PC-9 (cell line): ENCODE measurements around the gene LTBP3. TPM values are rescaled to one million over a fixed set of nuclear protein-coding genes. Genes with fewer than 3 reads are reported as not detected.

Experiments used
- BruUV-seq: library from RNA; stranded (reverse); fragments of 400-500 nt; replicated peaks from 2 replicates; lab custom pipeline; 2021; lab: Mats Ljungman, UMichigan
- CTCF ChIA-PET: fragments of 300-600 bp; sonication (Branson Sonifier 250); formaldehyde crosslinking; loops from one replicate; lab custom pipeline; 2022; ENCODE audit warnings: antibody characterized with exemption; lab: Charles Lee
- POLR2A ChIA-PET: fragments of 300-600 bp; sonication (Branson Sonifier 250); formaldehyde crosslinking; loops from one replicate; lab custom pipeline; 2022; ENCODE audit warnings: antibody characterized with exemption; ENCODE audit not compliant: unreplicated experiment; lab: Charles Lee
- DNase-seq, 2 experiments: peaks; one replicate each; pipeline versions ENCODE4 v3.0.0 to v3.0.0-alpha.2; 2015 to 2022; ENCODE audit warnings: mixed read lengths in 1 of 2
- H2AFZ ChIP-seq: fragments of 200-600 bp; sonication (generic); 2 replicates; pipeline ENCODE4 v1.8.1; 2017; ENCODE audit warnings: antibody characterized with exemption
- H3F3A ChIP-seq: fragments of 200-600 bp; sonication (generic); 2 replicates; pipeline ENCODE4 v1.8.1; 2017; ENCODE audit warnings: antibody characterized with exemption, mild to moderate bottlenecking, low read depth; ENCODE audit not compliant: insufficient read depth
- H3K27ac ChIP-seq: fragments of 200-600 bp; sonication (generic); 2 replicates; pipeline ENCODE4 v1.6.1; 2016; ENCODE audit warnings: mixed run types
- H3K27me3 ChIP-seq: fragments of 200-600 bp; sonication (generic); 2 replicates; pipeline ENCODE4 v1.6.1; 2016; ENCODE audit warnings: low read depth, mixed run types; ENCODE audit not compliant: insufficient read depth
- H3K36me3 ChIP-seq: fragments of 200-600 bp; sonication (generic); 2 replicates; pipeline ENCODE4 v1.6.1; 2016; ENCODE audit warnings: low read depth, mixed run types
- H3K4me1 ChIP-seq: fragments of 200-600 bp; sonication (generic); replicated peaks from 2 replicates; pipeline ENCODE4 v1.6.1; 2016; ENCODE audit warnings: mixed run types; ENCODE audit not compliant: insufficient read depth
- H3K4me2 ChIP-seq: fragments of 200-600 bp; sonication (generic); 2 replicates; pipeline ENCODE4 v1.6.1; 2017; ENCODE audit warnings: mixed run types
- H3K4me3 ChIP-seq: fragments of 200-600 bp; sonication (generic); 2 replicates; pipeline ENCODE4 v1.6.1; 2016; ENCODE audit warnings: mixed run types
- H3K79me2 ChIP-seq: fragments of 200-600 bp; sonication (generic); 2 replicates; pipeline ENCODE4 v1.6.1; 2017; ENCODE audit warnings: low read depth, mixed run types
- H3K9me2 ChIP-seq: fragments of 200-600 bp; sonication (generic); 2 replicates; pipeline ENCODE4 v1.8.1; 2017; ENCODE audit warnings: mild to moderate bottlenecking; ENCODE audit not compliant: insufficient read depth
- H3K9me3 ChIP-seq: fragments of 200-600 bp; sonication (generic); 2 replicates; pipeline ENCODE4 v1.8.1; 2016; ENCODE audit warnings: low read depth; ENCODE audit not compliant: insufficient read depth
- H4K20me1 ChIP-seq: fragments of 200-600 bp; sonication (generic); 2 replicates; pipeline ENCODE4 v1.8.1; 2017; ENCODE audit not compliant: insufficient read depth
- EZH2 ChIP-seq: fragments of 200-600 bp; sonication (generic); IDR thresholded peaks from 2 replicates; pipeline ENCODE4 v1.8.0; 2017; ENCODE audit warnings: antibody characterized with exemption, low read depth
- intact Hi-C: fragments of 100-400 bp; cut with micrococcal nuclease; formaldehyde crosslinking; loops from one replicate; pipeline ENCODE4 v1.10.0; 2022; ENCODE audit not compliant: unreplicated experiment
- total RNA-seq: library from RNA; stranded (reverse); gene quantifications from 2 replicates; pipeline ENCODE4 v1.2.3, GENCODE V29; 2021
- TF ChIP-seq, protein P1 (sequence below): fragments of 200-600 bp; sonication (generic); conservative IDR thresholded peaks from 2 replicates; pipeline ENCODE4 v1.6.1; 2017; ENCODE audit warnings: mixed run types, antibody characterized with exemption, mild to moderate bottlenecking, moderate library complexity

LTBP3 gene
- total RNA-seq, 1 experiment from 2014 or later, result 455 TPM

DNA sequence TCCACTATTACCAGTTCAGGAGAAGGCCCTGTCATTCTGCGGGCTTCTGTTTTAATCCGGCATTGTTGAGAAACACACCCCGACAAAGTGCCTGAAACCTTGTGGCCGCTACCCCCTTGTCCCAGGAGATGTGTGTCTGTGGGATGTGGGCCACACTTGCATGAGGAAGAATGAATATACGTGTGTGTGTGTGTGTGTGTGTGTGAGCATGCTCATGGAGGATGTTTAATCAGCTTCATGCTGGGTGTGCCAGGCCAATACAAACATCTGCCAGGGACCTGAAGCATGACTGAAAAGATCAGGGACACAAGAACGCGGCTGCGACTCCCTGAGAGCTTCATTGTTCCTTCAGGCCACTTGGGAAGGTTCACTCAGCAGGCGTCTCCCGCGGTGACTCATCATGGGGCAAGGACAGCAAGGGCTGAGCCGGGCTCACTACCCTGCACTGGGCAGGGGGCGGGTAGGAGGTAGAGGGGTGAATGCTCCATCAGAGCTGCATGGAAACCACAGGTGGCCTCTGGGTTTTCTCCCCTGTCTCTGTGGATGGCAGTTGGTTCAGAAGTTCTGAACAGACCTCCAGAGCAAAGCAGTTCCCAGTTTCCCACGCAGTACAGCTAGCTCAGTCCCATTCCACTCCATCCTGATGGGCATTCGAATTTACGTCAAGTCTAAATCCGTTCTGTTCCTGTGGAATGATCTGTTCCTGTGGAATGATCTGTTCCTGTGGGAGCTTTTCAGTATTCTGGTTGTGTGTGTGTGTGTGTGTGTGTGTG, 66.4 kb downstream of the LTBP3 start:
- TSS peak; percentile 17 for BruUV-seq
- TF ChIP-seq EZH2, result no peak
- TF ChIP-seq, protein P1, sequence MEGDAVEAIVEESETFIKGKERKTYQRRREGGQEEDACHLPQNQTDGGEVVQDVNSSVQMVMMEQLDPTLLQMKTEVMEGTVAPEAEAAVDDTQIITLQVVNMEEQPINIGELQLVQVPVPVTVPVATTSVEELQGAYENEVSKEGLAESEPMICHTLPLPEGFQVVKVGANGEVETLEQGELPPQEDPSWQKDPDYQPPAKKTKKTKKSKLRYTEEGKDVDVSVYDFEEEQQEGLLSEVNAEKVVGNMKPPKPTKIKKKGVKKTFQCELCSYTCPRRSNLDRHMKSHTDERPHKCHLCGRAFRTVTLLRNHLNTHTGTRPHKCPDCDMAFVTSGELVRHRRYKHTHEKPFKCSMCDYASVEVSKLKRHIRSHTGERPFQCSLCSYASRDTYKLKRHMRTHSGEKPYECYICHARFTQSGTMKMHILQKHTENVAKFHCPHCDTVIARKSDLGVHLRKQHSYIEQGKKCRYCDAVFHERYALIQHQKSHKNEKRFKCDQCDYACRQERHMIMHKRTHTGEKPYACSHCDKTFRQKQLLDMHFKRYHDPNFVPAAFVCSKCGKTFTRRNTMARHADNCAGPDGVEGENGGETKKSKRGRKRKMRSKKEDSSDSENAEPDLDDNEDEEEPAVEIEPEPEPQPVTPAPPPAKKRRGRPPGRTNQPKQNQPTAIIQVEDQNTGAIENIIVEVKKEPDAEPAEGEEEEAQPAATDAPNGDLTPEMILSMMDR, result no peak

DNA sequence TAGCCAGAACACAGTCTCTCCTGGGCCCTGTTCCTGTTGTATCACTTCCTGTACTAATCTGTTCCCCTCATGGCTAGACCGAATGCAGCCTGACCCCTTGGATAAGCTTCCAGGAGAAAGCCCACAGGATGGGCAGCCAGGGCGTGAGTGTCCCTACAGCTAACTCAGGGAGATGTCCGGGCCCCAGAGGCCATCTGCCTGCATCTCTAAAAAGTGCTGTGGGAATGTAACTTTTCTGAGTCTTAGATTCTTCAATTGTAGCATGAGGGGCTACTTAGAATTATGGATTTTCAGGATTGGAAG, 67.0 kb downstream of the LTBP3 start:
- Histone ChIP-seq H3K27me3 (no peaks in the 10 kb centered on the region), H3K79me2 (no peaks in the 10 kb centered on the region), H3K9me2 (no peaks in the 10 kb centered on the region), H3K4me3 (no peak overlapping the region), H3K4me1 (peaks cover 86% of the 10 kb centered on the region), H3K36me3 (no peaks in the 10 kb centered on the region), H3K27ac (peak overlapping the region; percentile 88), H3K9me3 (no peaks in the 10 kb centered on the region), H2AFZ (no peak overlapping the region), H3F3A (peaks cover 68% of the 10 kb centered on the region), H3K4me2 (peak overlapping the region; percentile 70), H4K20me1 (no peaks in the 10 kb centered on the region)
- TF ChIP-seq, protein P1, result no peak
- TF ChIP-seq EZH2, result no peak
- CTCF ChIA-PET, result interaction anchor here (1.2 to 4.4 kb wide), 2 partner anchors 13 to 19 kb away, joined by 9 to 18 read pairs; no protein-coding TSS in a partner anchor
- POLR2A ChIA-PET, result interaction anchor here (0.6 to 3.6 kb wide), 8 partner anchors 11 to 71 kb away, joined by 3 to 41 read pairs (median 10); partner anchors contain the start of gene NEAT1
- intact Hi-C loops, result loop anchor here (10.0 kb wide), 1 partner anchor 294 kb away; the partner anchor contains the start of genes AP5B1 and OVOL1
- no peak for DNase-seq
- no TSS peak for BruUV-seq

More for the DNA sequence above, 66.4 kb downstream of the LTBP3 start:
- peaks cover 70% of the 10 kb centered on the region for H3F3A ChIP-seq
- no peak overlapping the region for H2AFZ ChIP-seq
- H3K79me2 ChIP-seq, result peaks cover 3% of the 10 kb centered on the region; the same call in 1 of the 2 replicates
- no peaks in the 10 kb centered on the region for H3K27me3 ChIP-seq
- H3K27ac ChIP-seq, result peak overlapping the region; percentile 88
- no peaks in the 10 kb centered on the region for H3K9me2 ChIP-seq
- ChIA-PET POLR2A (interaction anchor here (0.5 to 3.6 kb wide), 17 partner anchors 9 to 916 kb away, joined by 3 to 41 read pairs (median 7); partner anchors contain the start of genes FAM89B and NEAT1), CTCF (interaction anchor here (0.6 to 4.4 kb wide), 4 partner anchors 14 to 216 kb away, joined by 3 to 18 read pairs (median 7); no protein-coding TSS in a partner anchor)
- H4K20me1 ChIP-seq, result no peaks in the 10 kb centered on the region
- peak; percentile 93 to 97 for DNase-seq
- H3K36me3 ChIP-seq, result no peaks in the 10 kb centered on the region
- H3K9me3 ChIP-seq, result no peaks in the 10 kb centered on the region
- H3K4me3 ChIP-seq, result no peak overlapping the region
- intact Hi-C loops, result loop anchor here (10.0 kb wide), 1 partner anchor 293 kb away; the partner anchor contains the start of genes AP5B1 and OVOL1
- H3K4me1 ChIP-seq, result peaks cover 86% of the 10 kb centered on the region
- peak overlapping the region; percentile 70 for H3K4me2 ChIP-seq

DNA sequence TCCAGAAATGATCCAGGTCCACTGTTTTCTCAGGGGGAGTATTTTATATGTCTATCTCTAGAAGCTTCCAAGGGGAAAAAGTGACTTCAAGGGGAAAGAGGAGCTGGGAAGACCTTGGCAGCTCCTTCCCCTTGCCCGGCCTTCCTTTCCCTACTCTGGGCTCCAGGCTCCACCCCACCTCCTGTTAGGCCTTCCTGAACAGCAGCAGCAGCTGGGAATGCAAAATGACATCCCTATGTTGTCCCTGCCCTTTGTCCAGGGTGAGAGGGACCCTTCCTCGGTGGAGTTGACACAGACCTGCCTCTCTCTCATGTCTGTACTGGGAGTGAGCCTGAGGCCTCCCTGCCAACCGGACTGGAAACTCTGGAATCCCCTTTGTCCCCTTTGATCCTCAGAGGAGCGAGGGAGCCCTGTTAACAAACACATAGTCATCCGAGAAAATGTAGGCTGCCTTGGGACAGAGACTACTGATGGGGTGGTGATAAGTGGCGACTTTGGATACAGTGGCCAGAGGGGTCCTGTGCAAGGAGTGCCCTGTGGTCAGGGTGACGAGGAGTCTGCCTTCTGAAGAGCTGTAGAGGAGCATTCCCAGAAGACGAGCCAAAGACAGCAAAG, 68.3 kb downstream of the LTBP3 start:
- no peaks in the 10 kb centered on the region for H4K20me1 ChIP-seq
- CTCF ChIA-PET, result interaction anchor here (0.8 to 4.4 kb wide), 4 partner anchors 12 to 18 kb away, joined by 3 to 18 read pairs (median 6); no protein-coding TSS in a partner anchor
- TF ChIP-seq, protein P1, result no peak
- H3K9me2 ChIP-seq, result no peaks in the 10 kb centered on the region
- peak overlapping the region; percentile 70 for H3K4me2 ChIP-seq
- H2AFZ ChIP-seq, result no peak overlapping the region
- no peak for DNase-seq
- POLR2A ChIA-PET, result interaction anchor here (0.5 to 2.7 kb wide), 9 partner anchors 8 to 69 kb away, joined by 3 to 42 read pairs (median 11); partner anchors contain the start of gene MALAT1
- no peaks in the 10 kb centered on the region for H3K79me2 ChIP-seq
- TSS peak; percentile 4 for BruUV-seq
- H3K4me3 ChIP-seq, result no peak overlapping the region
- intact Hi-C loops, result loop anchor here (10.0 kb wide), 1 partner anchor 295 kb away; the partner anchor contains the start of genes AP5B1 and OVOL1
- peaks cover 95% of the 10 kb centered on the region for H3K4me1 ChIP-seq
- no peaks in the 10 kb centered on the region for H3K27me3 ChIP-seq
- H3K36me3 ChIP-seq, result no peaks in the 10 kb centered on the region
- peaks cover 81% of the 10 kb centered on the region for H3F3A ChIP-seq
- H3K9me3 ChIP-seq, result no peaks in the 10 kb centered on the region
- H3K27ac ChIP-seq, result peak overlapping the region; percentile 88
